Testis (tissue), 3 donors: ENCODE measurements around the gene NKAIN4. TPM values are rescaled to one million over a fixed set of nuclear protein-coding genes. Genes with fewer than 3 reads are reported as not detected.

Source experiments
- DNase-seq: peaks from one replicate; pipeline ENCODE4 v3.0.0-alpha.2; 2019
- H3K27ac ChIP-seq, 2 donors: fragments of 200-600 bp; sonication (generic); one replicate each; pipeline ENCODE4 v1.5.1; 2019
- H3K27me3 ChIP-seq: fragments of 200-600 bp; sonication (generic); one replicate; pipeline ENCODE4 v1.5.1; 2019
- H3K36me3 ChIP-seq: fragments of 200-600 bp; sonication (generic); one replicate; pipeline ENCODE4 v1.5.1; 2017; ENCODE audit warnings: low read depth; ENCODE audit errors: missing control alignments
- H3K4me1 ChIP-seq: fragments of 200-600 bp; sonication (generic); one replicate; pipeline ENCODE4 v1.5.1; 2019
- H3K4me3 ChIP-seq, 2 donors: fragments of 200-600 bp; sonication (generic); one replicate each; pipeline ENCODE4 v1.5.1; 2017 to 2019
- H3K9me3 ChIP-seq: fragments of 200-600 bp; sonication (generic); one replicate; pipeline ENCODE4 v1.5.1; 2017
- POLR2A ChIP-seq: fragments of 450-650 bp; IDR thresholded peaks from one replicate; pipeline ENCODE4 v1.6.1; 2017; ENCODE audit warnings: antibody characterized with exemption, mild to moderate bottlenecking, moderate library complexity
- WGBS, 2 donors: methylation state at CpG; one replicate each; pipeline ENCODE4 v1.1.5; 2018; 5-methylcytosine and 5-hydroxymethylcytosine counted together
- intact Hi-C: fragments of 100-400 bp; cut with DNase I; formaldehyde crosslinking; loops from one replicate; pipeline ENCODE4 v1.15.1; 2023; ENCODE audit warnings: low total_unique reads
- polyA plus RNA-seq: library from polyadenylated mRNA; stranded (reverse); fragments of 350-450 nt; fragmentation: Illumina TruSeq; extraction: RNeasy Lipid Tissue Mini Kit (QIAGEN cat#74804); gene quantifications from one replicate; pipeline ENCODE4 v1.2.3, GENCODE V29; 2014; ENCODE audit warnings: low read depth, low replicate concordance; ENCODE audit not compliant: insufficient read depth
- total RNA-seq, 2 donors: library from RNA; depleted of rRNA; stranded (reverse); fragments of >200 nt; gene quantifications; one replicate each; pipeline ENCODE4 v1.2.3, GENCODE V29; 2016
- TF ChIP-seq, protein P1 (sequence below), 3 experiments: fragments of 450-650 bp in 2 of 3; fragments of 200-600 bp in 1 of 3; sonication (generic) in 1 of 3; IDR thresholded peaks; one replicate each; pipeline ENCODE4 v1.5.1; 2016 to 2019; ENCODE audit warnings: antibody characterized with exemption in 3 of 3, mild to moderate bottlenecking in 2 of 3, moderate library complexity in 1 of 3

NKAIN4 gene
- total and polyA plus RNA-seq, 3 donors from 2014 or later = 3.9 to 6.0 (median 4.7) TPM

DNA sequence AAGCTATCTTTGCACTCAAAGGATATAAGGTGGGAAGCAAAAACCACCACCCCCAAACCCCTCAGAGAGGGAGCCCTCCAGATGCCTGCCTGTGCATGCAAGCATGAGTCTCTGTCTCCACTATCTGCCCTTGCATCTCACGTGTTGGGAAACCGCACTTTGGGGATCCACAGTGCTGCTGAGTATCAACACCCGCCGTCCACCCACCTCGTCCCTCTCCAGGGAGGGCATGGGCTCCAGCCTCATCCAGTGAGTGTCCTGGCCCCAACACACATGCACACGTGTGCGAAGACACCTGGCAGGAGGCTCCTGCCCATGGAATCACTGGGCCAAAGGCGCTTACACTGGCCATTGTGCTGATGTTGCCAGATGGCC is 34.8 kb downstream of the NKAIN4 start:
- DNase-seq = no peak
- Histone ChIP-seq H3K9me3 (no peaks in the 10 kb centered on the region), H3K4me3 (no peak overlapping the region), H3K36me3 (no peaks in the 10 kb centered on the region), H3K27ac (no peak overlapping the region), H3K27me3 (no peaks in the 10 kb centered on the region), H3K4me1 (peaks cover 14% of the 10 kb centered on the region)
- intact Hi-C loops = no loop called here
- TF ChIP-seq POLR2A = no peak
- 78 to 83% methylated on average over 7 to 8 of the region's 8 CpGs for WGBS, 2 donors

DNA sequence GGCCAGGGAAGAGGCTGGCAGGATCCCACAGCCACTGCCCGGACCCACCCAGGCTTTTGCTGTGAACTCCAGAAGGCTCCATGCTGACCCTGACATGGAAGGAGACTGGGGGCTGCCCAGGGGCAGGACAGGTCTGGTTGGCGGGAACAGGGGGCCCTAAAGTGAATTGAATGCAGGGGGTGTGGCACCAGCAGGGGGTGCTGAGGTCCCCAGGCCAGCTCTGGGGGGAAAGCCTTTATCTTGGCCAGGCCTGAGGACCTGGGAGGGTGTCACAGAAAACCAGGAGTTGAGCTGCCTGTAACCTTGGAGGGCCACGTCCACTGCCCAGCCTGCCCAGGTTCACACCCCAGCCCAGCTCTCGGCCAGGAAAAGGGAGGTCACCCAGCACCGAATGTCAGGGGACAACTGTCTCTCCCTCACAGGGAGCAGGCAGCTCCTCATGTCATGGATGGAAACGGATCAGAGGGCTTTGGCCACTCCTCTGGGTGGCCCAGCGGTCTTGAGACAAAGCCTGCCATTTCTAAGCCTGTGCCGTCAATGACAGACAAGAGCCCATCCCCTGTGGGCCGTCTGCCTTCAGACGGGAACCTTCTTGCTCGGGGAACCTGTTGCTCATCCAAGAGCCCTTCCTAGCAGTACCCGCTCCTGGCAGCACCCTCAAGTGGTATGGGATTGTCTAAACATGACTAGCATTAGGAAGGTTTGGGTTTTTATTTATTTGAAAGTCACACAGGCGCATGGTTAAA is 35.4 kb downstream of the NKAIN4 start:
- Histone ChIP-seq H3K4me3 (no peak overlapping the region), H3K36me3 (no peaks in the 10 kb centered on the region), H3K27me3 (no peaks in the 10 kb centered on the region), H3K27ac (no peak overlapping the region), H3K4me1 (peaks cover 15% of the 10 kb centered on the region), H3K9me3 (no peaks in the 10 kb centered on the region)
- no peak for DNase-seq
- TF ChIP-seq, protein P1, sequence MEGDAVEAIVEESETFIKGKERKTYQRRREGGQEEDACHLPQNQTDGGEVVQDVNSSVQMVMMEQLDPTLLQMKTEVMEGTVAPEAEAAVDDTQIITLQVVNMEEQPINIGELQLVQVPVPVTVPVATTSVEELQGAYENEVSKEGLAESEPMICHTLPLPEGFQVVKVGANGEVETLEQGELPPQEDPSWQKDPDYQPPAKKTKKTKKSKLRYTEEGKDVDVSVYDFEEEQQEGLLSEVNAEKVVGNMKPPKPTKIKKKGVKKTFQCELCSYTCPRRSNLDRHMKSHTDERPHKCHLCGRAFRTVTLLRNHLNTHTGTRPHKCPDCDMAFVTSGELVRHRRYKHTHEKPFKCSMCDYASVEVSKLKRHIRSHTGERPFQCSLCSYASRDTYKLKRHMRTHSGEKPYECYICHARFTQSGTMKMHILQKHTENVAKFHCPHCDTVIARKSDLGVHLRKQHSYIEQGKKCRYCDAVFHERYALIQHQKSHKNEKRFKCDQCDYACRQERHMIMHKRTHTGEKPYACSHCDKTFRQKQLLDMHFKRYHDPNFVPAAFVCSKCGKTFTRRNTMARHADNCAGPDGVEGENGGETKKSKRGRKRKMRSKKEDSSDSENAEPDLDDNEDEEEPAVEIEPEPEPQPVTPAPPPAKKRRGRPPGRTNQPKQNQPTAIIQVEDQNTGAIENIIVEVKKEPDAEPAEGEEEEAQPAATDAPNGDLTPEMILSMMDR (IDR thresholded peaks at IDR 0.05) = no peak
- TF ChIP-seq POLR2A = no peak
- intact Hi-C loops = no loop called here
- 82 to 87% methylated on average over 10 to 13 of the region's 13 CpGs for WGBS, 2 donors

DNA sequence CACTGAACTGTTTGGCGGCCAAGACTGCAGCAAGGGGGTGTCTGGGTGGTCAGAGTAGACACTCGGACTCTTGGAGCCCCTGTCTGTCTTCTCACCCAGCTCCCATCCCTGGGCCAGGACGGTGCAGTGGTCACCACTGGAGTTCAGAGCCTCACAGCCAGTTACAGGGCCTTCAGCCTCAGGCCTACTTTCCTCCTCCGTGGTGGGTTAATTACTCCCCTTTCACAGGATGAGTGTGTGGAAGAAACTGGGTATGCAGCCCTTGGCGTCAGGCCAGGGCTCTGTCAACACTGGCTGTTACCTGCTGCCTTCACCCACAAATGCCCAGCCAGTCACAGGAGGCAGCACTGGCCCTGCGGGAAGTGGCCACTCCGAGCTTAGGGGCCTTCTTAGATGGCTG is 36.6 kb downstream of the NKAIN4 start:
- Histone ChIP-seq H3K27ac (no peak overlapping the region), H3K4me3 (no peak overlapping the region), H3K9me3 (no peaks in the 10 kb centered on the region), H3K36me3 (no peaks in the 10 kb centered on the region), H3K27me3 (no peaks in the 10 kb centered on the region), H3K4me1 (peaks cover 15% of the 10 kb centered on the region)
- no peak for TF ChIP-seq POLR2A
- TF ChIP-seq, protein P1 (IDR thresholded peaks at IDR 0.05) = no peak
- DNase-seq = no peak
- intact Hi-C loops = no loop called here
- WGBS, 2 donors = 82% methylated on average over 7 of the region's 7 CpGs; no CpG with 5 or more reads in 1 of the 2 donors

DNA sequence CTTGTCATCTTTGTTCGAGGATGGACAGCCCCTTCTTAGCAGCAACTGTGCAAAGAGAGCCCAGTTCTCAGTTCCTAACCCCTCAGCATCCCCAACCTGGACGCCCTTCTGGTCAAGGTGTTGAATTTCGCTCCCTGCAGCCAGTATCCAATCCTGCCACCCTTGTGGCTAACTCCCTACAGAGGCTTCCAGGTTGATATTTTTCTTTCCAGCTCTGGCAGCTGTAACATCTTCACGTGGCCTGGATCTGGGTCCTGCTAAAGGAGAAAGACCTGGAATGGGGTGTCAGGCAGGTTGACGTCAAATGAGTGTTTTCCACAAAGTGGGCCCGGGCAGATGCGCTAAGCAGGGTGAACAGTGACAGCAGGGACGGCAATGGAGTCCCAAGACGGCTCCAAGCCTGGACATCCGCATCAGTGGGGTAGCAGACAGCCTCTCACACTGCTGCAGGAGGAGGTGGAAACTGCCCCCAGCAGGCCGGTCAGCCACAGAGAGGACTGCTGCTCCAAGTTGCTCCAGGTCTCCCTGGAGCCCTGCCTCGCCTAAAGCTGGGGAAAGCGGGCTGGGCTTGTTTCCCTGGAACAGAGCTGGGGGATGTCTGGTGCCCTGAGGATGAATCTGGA is 37.3 kb downstream of the NKAIN4 start:
- Histone ChIP-seq H3K27me3 (no peaks in the 10 kb centered on the region), H3K27ac (peak overlapping the region; percentile 75 to 84), H3K4me1 (peaks cover 15% of the 10 kb centered on the region), H3K9me3 (no peaks in the 10 kb centered on the region), H3K4me3 (peak overlapping the region; percentile 77 to 86), H3K36me3 (no peaks in the 10 kb centered on the region)
- intact Hi-C loops = no loop called here
- no peak for TF ChIP-seq POLR2A
- TF ChIP-seq, protein P1 (IDR thresholded peaks at IDR 0.05) = no peak
- WGBS, 2 donors = 36 to 69% methylated on average over 8 to 13 of the region's 13 CpGs
- DNase-seq = no peak

DNA sequence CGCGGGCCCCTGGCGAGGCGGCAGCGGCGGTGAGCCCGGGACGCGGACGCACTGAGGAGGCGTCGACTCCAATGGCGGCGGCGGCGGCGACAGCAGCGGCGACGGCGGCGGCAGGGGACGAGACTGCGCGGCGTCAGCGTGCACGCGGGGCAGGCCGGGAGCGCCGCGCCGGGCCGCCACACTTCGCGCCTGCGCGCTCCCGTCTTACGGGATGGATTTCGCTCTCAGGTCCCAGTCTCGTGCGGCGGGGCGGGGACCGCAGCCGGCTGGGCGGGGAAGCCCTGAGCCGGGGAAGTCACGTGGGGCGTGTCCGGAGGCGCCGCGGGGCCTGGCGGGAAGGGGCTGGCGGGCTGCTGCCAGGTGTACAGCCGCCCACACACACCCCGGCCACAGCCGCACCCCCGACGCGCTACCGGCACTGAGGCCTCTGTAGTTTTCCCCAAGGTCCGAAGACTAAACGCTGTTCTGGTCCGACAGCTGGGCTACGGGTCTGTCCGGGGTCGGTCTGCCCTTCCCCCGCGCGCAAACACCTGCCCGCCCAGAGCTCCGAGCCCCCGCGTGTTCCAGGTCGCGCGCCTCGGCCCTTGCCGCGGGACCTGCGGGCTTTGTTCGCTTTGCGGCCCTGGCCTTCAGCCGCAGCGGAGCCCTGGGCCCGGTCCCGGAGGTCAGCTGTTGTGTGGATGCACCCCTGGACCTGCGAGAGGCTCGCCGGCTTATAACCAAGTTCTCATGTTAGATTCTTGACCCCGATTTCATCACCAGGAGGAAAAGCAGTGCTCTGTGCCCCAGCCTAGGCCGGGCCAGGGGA is 38.0 kb downstream of the NKAIN4 start, which contains the start of gene YTHDF1:
Gene YTHDF1, minus strand, starts transcription at position 91 of the 808 bp plus-strand sequence. CDS start 239 bp downstream, outside the sequence.
- Histone ChIP-seq H3K27me3 (no peaks in the 10 kb centered on the region), H3K36me3 (no peaks in the 10 kb centered on the region), H3K4me1 (peaks cover 15% of the 10 kb centered on the region), H3K4me3 (peak within 1 kb of the TSS; percentile 80 to 86), H3K27ac (peak within 1 kb of the TSS; percentile 75 to 84), H3K9me3 (no peaks in the 10 kb centered on the region)
- intact Hi-C loops = no loop called here
- peak; percentile 96 for DNase-seq
- TF ChIP-seq POLR2A = no peak
- TF ChIP-seq, protein P1 (IDR thresholded peaks at IDR 0.05) = peak in 1 of 3 experiments; percentile 22
- WGBS, 2 donors = 0 to 1% methylated on average over 2 to 41 of the region's 96 CpGs
